NOMO-1 treated with dmso at 0.1 percent for 144 hours (cell line): Measurements from ENCODE around the gene PAX5.

Source experiments
- DNase-seq: peaks from one replicate; lab custom pipeline; 2025; ENCODE audit not compliant: unreplicated experiment; lab: John Stamatoyannopoulos, UW

Gene PAX5

DNA sequence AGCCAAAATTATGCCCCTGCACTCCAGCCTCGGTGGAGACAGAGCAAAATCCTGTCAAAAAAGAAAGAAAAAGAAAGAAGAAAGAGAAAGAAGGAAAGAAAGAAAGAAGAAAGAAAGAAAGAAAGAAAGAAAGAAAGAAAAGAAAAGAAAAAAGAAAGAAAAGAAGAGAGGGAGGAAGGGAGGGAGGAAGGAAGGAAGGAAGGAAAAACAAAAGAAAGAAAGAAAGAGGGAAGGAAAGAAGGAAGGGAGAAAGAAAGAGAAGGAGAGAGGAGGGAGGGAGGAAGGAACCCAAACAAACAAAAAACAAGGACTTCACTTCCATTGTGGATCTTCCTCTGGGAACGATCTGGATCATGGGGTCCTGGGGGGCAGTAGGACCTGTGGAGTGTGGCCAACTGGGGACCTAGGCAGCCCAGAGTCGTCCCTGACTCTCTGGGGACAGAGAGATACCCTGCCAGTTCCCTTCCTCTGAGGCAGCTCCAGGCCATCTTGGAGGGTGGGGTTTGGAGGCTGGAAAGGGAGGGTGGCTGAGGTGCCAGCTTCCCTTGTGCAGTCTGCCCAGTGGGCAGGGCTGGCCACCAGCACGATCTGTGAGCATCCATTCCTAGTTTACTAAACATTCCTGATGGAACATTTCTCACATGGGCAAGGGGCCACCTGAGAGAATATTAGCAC lies 216.8 kb downstream of the PAX5 start:
- DNase-seq, result no peak

DNA sequence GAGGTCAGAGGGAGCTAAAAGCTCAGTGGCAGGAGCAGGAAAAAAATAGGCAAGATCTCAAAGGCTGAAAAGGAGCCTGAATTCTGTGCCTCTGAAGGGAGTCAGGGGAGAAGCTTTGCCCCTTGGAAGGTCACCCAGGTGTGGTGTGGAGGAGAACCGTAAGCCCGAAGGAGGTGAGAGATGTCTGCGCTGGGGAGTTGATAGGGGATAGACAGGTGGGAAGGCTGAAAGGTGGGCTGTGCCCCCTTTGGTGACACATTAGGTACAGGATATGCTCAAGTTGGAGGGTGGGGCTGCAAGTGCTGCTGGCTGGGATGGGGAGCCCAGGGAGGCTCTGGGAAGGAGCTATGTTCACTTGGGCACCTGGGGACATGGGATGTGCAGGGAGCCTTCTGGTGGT lies 217.7 kb downstream of the PAX5 start:
- DNase-seq, result no peak

DNA sequence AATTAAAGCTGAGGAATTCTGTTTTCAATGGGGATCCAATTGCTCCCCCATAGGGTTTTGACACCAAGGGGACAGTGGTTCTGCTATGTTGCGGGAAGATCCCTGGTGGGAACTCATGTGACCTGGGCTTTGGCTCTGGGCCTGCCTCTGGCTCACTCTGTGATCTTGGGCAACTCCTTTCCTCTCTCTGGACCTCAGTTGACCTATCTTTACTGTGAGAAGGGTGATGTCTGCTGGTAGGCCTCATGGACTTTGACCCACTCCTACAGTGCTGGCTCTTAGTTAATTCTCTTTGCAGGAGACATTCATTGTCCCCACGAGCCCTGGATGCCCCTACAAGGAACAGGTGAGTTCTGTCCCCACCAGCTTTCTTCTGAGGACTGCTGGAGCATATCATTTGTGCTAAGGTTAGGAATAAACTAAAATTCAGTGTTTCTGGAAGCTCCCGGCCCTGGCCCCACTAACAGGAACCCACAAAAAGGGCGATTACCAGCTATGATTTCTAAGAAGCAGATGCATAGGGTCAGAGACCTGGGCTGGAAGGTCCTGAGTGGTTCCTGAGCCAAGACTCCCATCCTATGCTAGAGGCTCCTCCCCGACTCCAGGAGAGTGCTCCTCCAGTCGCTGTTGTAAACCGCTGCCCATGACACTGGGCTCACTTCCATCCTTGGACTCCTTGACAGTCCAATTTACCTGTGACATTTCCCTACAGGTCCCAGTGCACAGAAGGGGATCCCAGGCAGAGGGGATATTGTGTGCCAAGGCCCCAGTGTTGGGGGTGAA lies 218.3 kb downstream of the PAX5 start:
- no peak for DNase-seq

DNA sequence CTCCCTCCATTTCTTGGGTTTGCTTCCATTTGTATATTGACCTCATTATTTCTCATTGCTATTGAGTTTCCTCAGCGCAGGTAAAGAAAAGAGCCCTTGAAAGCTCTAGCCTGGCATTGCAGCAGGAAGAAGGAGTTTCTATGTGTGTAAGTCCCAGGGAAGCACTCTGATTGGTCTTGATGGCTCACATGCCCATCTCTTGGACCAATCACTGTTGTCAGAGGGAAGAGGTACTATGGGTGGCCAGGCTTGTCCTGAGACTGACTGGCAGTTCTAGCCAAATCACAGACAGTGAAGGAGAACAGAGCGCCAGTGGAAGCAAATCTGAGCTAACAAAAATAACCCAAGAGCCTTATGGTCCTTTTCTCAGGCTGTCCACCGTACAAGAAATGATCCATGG lies 219.0 kb downstream of the PAX5 start:
- no peak for DNase-seq

DNA sequence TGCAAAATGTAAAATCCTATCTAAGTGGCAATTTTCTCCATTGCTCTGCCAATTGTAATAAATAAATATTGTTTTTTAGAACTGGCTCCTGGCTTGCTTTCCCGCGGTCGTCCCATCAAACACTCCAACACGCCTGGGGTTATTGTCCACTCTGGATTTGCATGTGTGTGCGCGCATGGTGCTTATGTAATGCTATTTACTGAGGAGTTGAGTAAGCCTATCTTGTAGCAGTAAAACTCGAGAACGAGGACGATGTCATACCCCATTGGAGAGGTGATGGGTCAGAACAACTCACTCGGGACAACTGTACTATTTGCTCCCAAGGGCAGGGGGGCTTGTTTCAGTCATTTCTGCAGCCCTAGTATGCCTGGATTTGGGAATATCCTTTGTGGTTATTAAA lies 220.9 kb downstream of the PAX5 start:
- no peak for DNase-seq

DNA sequence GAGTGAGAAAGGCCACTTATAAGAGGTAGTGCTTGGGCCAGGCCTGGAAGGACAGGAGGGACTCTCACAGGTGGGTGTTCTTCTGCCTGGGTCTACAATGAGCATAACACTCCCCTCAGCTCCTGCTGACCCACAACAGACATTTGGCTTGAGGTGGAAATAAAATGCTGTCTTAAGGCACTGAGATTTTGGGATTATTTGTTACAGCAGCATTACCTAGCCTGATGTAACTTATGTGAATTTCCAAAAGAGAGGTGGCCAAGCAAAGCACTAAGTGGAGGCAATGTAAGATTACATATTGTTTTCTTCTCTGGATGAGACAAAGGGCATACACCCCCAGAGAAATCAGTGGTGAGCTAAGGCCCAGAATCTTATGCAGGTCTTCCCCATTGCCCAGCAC lies 221.5 kb downstream of the PAX5 start:
- DNase-seq, result no peak

DNA sequence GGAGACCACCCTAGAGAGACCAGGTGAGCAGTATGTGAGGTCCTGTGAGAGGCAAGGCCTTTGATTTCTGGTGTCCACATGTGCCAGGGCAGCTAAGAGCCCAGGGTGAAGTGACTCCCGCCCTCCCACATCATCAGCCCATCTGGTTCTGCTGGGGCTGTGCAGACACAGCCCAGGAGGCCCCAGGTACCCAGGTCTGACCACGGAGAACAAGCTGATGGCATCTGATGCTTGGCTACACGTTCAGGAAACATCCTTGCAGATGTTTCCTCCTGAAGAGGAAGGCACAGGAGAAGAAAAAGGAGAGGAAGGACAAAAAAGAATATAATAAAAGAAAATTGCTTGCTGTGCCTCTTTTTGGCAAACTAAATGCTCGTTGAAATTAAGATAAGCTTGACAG lies 225.8 kb downstream of the PAX5 start:
- DNase-seq, result no peak

DNA sequence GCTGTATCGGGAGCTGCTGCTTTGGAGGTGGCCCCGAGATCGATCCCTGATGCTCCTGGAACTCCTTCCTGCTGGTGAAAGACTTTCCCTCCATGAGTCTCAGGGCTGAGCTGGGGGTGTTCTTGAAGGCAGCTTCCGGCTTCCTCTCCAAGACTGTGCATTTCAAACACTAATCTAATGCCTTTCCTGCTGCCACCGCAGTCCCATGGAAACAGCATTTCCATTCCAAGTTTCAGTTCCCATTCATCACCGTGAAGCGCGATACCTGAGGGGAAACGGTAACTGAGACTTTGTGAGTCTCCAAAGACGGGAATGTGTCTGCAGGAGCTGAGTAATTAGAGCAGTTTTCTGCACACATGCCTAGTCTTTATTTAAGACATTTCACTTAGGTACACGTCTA lies 230.1 kb downstream of the PAX5 start:
- DNase-seq, result no peak

DNA sequence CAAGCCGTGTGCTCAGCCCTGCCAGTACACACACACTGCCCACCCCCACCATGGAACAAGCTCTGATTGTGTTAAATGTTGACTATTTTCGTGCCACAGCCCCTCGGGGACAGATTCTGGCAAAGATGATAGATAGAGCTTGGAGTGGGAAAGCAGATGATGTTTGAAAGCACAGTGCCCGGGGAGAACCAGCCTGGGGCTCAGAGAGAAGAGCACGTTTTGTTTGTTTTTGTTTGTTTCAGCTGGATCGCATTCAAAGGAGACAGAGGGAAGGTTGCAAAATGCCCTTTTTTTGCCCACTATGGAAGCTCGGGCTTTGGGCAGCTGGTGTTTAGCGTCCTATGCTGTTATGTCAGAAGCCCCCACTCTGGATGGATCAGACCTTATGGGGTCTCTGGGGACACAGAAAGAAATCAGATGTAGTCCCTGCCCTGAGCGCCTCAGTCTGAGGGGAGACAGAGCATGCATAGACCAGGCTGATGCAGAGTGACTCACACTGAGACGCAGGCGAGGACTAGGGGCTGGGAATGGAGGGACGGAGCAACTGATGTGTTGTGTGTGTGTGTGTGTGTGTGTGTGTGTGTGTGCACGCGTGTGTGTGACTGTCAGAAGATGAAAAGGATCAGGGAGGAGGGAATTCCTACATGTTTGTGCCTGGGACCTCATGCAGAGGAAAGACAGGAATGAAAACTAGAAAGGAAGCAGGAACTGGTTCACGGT lies 231.7 kb downstream of the PAX5 start:
- no peak for DNase-seq

DNA sequence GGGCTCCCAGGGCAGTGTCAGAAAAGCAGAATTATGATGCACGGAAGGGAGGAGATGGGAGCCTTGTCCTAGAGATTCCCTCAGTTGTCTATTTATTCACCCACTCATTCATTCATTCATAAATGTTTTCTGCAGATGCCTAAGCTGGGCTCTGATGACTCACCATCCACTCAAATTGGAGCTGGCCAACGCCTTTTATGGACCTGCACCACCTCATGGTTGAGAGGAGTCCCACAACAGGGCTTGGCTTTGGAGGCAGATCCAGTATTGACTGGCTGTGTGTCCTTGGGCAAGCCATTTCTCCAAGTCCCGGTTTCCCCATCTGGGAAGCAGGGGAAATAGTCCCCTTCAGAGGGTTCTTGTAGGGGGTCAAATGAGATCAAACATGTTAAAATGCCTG lies 233.6 kb downstream of the PAX5 start:
- no peak for DNase-seq

DNA sequence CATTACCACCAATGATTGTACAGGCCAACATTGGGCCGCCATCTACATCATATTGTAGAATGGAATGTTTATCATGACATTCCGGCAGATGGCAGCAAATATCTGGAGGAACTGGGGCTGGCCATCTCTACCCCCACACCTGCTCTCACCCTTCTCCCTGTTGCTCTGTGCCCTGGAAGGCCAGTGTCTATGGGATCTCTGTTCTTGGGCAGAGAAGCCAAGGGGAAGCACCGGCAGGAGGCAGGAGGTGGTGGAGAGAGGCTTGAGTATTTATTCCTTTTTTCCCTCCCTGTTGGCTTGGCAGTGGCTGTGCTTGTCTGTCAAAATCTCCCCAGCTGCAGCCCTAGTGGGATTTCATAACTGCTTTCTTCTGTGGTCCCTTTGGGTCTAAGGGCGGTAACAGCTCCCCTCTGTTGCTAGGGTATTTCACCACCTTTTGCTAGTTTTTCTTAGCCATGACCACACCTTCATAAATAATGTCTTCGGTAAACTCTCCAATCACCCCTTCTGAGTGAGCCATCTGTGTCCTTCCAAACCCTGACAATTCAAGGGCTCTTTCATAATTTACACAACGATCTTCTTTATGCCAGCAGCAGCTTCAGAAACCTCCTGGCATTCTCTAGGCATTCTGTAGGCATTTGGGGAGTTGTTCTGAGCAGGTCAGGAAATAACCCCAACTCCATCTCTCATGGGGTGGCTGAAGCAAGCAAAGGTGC lies 235.6 kb downstream of the PAX5 start:
- DNase-seq, result no peak

DNA sequence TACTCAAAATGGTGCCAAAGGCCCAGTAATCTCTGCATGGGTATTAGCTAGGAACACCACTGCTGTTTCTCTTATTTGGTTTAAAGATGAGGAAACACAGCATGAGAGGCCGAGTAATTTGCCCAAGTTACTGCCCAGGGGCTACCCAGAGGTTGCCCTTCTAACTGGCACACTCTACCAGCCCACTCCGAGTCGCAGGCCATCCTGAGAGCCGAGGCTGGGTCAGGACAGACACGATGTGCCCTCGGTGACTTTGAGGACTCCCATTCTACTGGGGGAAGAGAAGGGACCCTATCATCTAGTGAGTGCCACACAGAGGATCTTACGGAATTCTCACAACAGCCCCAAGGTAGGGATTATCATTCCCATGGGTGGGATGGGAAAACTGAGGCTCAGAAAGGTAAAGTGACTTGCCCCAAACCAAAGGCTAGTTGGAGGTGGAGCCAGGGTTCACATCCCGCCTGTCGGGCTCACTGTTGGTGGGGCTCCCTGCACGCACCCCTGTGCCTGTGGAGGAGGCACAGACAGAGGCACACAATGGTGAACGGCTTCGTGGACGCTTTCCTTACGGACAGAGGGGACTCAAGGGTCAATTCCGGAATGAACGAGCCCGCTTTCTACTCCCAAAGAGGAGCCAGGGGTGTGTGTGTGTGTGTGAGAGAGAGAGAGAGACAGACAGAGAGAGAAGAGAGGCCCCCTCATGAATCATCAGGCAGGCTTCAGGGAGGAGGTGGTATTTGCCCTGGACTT lies 236.4 kb downstream of the PAX5 start:
- no peak for DNase-seq

DNA sequence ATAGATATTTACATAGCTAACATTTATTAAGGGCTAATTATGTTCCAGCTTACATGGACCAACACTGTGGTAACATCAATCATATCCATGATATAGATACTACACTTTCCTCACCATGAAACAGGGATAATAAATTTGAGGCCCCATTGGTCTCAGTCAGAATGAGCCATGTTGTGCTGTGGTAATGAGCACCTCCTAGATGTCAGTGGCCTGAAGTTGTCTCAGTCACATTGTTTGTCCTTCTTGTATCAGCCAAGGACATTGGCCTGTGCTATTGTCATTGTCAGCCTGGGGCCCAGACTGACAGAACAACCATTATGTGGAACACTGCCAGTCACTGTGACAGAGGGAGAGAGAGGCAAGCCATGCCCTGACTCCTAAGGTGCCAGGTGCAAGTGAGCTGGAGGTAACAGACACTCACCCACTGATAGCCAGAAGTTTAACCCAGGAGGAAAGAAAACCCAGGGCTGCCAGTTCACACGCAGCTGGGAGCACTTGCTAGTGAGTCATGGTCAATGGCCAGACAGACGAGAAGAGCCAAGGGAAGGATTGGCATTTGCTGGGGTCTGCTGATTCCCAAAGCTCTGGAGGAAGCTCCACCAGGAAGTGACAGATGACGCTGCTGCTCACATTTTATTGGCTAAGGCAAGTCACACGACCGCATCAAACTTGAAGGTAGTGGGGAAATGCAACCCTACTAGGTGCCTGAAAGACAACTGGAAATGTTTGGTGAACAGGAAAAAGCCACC lies 237.2 kb downstream of the PAX5 start:
- no peak for DNase-seq

DNA sequence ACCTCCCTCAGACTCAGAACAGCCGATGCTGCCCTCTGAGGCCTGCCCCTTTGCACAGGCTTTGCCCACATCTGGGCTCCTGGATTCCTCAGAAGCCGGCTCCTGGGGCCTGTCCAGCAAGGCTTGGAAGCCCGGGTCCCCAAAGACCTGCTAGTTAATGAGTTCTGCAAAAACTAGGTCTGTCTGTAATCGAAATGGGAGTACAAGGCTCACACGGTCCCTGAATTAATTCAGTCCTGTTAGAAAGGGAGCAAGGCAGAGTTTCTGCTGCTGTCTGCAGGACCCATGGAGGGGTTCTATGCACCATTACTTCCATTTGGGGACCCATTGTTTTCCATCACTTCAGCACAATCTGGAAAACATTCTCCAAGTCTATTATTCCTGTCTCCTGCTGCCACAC lies 239.6 kb downstream of the PAX5 start:
- no peak for DNase-seq

DNA sequence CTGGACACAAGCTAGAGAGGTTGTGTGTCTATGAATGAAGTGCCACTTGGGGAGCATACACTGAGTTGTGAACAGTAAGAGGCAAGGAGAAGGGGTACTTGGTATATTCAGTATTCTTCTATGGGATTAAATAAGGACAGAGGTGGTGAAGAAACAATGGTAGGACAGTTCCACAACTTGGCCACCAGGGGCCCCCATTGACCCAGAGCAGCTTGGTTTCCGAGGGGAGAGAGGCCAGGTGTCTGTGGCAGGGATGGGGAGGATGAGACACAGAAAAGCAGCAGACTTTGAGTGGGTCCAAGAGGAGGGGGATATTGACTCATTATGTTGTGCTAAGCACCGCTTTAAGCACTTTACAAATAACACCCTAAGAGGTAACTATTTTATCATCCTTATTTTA lies 240.8 kb downstream of the PAX5 start:
- no peak for DNase-seq

DNA sequence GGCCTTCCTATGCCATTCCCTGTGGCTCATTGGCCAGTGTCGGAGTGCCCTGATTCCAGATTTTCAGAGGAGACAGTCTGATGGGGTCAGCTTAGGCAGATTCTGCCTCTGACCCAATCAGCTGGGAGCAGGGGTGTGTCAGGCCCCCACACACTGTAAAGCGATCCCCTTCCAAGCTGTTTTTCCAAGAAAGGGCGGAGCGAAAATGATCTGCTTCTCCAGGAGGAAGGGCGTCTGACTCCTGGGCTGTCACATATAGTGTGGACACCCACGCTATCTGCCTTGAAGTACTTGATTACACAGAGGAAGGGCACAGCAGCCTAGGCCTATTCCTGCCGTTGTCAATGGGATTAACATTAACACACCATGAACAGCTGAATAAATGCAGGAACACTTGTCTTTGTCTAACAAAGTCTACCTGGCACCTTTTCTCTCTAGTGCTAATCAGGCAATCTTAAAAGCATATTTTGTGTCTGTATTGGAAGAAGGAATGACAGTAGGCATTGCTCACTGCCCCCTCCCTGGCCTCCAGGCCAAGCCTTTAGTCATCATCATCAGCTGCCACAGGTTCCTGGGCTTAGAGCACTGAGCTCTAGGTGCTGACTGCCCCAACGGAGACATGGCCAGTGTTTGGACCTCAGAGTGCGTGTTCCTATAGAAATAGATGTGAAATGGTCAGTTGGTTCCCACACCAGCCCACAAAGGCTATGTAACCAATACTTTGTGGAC lies 242.7 kb downstream of the PAX5 start:
- no peak for DNase-seq

DNA sequence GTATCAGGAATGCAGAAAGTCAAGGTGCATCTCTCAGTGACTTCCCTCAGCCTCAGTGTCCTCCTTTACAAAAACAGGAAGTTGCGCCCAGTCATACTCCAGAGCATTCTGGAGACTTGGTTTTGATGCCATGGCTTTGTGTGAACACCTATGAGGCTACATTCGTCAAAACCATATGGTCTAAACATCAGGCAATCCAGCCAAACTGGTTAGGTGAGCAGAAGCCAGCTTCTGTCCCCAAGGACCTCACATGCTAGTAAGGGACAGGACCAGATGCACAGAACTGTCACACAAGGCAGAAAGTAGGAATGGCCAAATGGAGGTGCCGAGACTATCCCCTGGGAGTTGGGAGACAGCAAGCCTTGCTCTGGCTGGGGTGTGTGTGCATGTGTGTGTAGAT lies 244.2 kb downstream of the PAX5 start:
- no peak for DNase-seq

DNA sequence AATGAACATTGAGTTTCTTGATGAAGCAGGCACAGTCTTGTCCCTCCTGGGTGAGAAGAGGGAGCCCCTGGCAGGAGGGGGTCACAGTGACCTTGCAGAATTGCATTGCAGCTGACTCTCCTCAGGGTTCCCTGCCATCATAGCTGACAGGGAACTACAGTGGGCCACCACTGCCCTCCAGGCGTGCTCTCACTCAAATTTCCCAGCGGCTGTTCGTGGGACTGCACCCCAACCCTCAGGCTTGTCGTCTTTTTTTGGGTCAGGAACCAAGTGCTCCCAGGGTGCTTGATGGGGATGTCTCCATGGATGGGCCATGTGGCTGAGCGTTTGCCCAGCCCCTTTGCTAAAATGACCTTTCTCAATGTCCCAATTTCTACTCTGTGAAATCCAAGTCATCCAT lies 245.5 kb downstream of the PAX5 start:
- no peak for DNase-seq

DNA sequence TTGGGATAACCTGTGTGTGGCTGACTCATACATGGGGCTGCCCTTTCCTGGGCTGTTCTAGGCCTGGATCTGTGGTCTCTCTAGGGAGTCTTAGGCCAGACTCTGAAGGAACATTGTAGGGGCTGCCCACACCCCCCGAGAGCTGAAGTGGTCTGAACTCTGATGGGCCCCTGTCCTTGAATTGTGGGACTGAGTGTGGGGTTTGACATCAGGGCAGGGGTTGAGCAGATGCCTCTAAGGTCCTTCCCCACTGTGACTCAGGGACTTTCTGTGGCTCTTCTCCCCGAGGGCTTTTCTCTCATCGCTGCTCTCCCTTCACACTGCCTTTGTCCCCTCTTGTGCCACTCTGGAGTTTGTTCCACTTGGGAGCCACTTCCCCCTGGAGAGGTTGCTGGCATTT lies 246.4 kb downstream of the PAX5 start:
- no peak for DNase-seq
